T-helper 9 cell (primary cell): ENCODE results near the gene ENTPD8.

ENCODE experiments used
- DNase-seq: peaks from one replicate; pipeline ENCODE4 v3.0.0-alpha.2; 2020

ENTPD8 gene

GRCh38 chr9:137446851-137447471, 5.8 kb upstream of the ENTPD8 start:
- no peak for DNase-seq

- no peak for DNase-seq
Observed at GRCh38 chr9:137445930-137446431, 4.8 kb upstream of the ENTPD8 start.

- peak; percentile 84 for DNase-seq
Observed at GRCh38 chr9:137445275-137445807, 4.2 kb upstream of the ENTPD8 start.

GRCh38 chr9:137444106-137444790, 3.1 kb upstream of the ENTPD8 start:
- no peak for DNase-seq

- no peak for DNase-seq
Observed at GRCh38 chr9:137441935-137442321, 771 bp upstream of the ENTPD8 start.

- no peak for DNase-seq
Observed at GRCh38 chr9:137439158-137439714, 1.9 kb downstream of the ENTPD8 start.

GRCh38 chr9:137438591-137439157, 2.5 kb downstream of the ENTPD8 start:
- no peak for DNase-seq

- no peak for DNase-seq
Observed at GRCh38 chr9:137437691-137438590, 3.2 kb downstream of the ENTPD8 start.

- no peak for DNase-seq
Observed at GRCh38 chr9:137436761-137437600, 4.2 kb downstream of the ENTPD8 start.

GRCh38 chr9:137435980-137436760, 5.0 kb downstream of the ENTPD8 start:
- DNase-seq, result no peak

- DNase-seq, result no peak
Observed at GRCh38 chr9:137435381-137435891, 5.7 kb downstream of the ENTPD8 start.

- no peak for DNase-seq
Observed at GRCh38 chr9:137434498-137435380, 6.4 kb downstream of the ENTPD8 start.

- DNase-seq, result no peak
Observed at GRCh38 chr9:137433916-137434431, 7.2 kb downstream of the ENTPD8 start.

GRCh38 chr9:137433349-137433915, 7.7 kb downstream of the ENTPD8 start:
- no peak for DNase-seq

- no peak for DNase-seq
Observed at GRCh38 chr9:137432687-137433348, 8.3 kb downstream of the ENTPD8 start.

- no peak for DNase-seq
Observed at GRCh38 chr9:137431416-137431931, 9.7 kb downstream of the ENTPD8 start.

GRCh38 chr9:137430723-137431415, 10.3 kb downstream of the ENTPD8 start:
- DNase-seq, result no peak
